ENCODE results near the gene OLIG1. TPM values are rescaled to one million over a fixed set of nuclear protein-coding genes. Genes with fewer than 3 reads are reported as not detected.

The OLIG1 gene
- total RNA-seq, 1 donor from 2014 or later = not detected

GRCh38 chr21:33031152-33031911, 38.6 kb upstream of the OLIG1 start:
- H3K9me3 ChIP-seq = no peaks in the 10 kb centered on the region
- no peak overlapping the region for H3K4me3 ChIP-seq
- TF ChIP-seq POLR2AphosphoS5 (IDR thresholded peaks at IDR 0.05; ENCODE audit: insufficient read depth in 1 of 2, low read depth in 1 of 2) (no peak), POLR2A (IDR thresholded peaks at IDR 0.05) (no peak)
- TF ChIP-seq, protein P1, sequence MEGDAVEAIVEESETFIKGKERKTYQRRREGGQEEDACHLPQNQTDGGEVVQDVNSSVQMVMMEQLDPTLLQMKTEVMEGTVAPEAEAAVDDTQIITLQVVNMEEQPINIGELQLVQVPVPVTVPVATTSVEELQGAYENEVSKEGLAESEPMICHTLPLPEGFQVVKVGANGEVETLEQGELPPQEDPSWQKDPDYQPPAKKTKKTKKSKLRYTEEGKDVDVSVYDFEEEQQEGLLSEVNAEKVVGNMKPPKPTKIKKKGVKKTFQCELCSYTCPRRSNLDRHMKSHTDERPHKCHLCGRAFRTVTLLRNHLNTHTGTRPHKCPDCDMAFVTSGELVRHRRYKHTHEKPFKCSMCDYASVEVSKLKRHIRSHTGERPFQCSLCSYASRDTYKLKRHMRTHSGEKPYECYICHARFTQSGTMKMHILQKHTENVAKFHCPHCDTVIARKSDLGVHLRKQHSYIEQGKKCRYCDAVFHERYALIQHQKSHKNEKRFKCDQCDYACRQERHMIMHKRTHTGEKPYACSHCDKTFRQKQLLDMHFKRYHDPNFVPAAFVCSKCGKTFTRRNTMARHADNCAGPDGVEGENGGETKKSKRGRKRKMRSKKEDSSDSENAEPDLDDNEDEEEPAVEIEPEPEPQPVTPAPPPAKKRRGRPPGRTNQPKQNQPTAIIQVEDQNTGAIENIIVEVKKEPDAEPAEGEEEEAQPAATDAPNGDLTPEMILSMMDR (IDR thresholded peaks at IDR 0.05) = no peak
- H3K27me3 ChIP-seq = peaks cover 11% of the 10 kb centered on the region
- intact Hi-C loops (cut with DNase I) = no loop called here
- peaks cover 23% of the 10 kb centered on the region for H3K4me1 ChIP-seq
- H3K27ac ChIP-seq = no peak overlapping the region
- no peak for DNase-seq (ENCODE audit: extremely low spot score in 2 of 2)
- no peaks in the 10 kb centered on the region for H3K36me3 ChIP-seq

DNA sequence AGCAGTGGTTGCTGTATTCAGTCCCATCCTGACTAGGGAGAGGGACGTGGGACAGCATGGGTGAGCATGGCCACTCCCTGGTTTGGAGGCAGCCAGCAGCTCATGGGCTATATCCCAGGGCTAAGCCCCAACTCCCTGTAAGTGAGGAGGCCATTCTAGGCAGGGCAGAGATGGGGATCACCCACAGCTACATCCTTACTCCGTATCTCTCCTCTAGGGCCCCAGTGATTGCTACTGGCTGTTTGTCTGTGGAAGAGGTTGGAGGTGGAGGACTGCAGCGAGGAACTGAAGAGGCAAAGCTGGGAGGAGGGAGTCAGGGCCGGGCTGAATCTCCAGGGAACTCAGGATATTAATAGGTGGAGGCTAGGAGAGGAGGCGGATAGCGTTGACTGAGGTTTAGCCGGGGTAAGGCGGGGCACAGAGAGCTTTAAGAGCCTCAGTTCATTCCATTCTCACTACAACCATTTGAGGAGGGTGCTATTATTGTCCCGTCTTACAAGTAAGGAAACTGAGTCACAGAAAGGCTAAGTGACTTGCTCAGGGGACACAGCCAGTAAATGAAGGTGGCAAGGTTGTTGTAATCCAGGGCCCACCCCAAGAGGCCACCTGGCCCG, 37.4 kb upstream of the OLIG1 start:
- intact Hi-C loops (cut with DNase I) = no loop called here
- no peak for TF ChIP-seq POLR2AphosphoS5 (IDR thresholded peaks at IDR 0.05; ENCODE audit: insufficient read depth in 1 of 2, low read depth in 1 of 2)
- TF ChIP-seq, protein P1 (IDR thresholded peaks at IDR 0.05) = no peak
- no peak for TF ChIP-seq POLR2A (IDR thresholded peaks at IDR 0.05)
- Histone ChIP-seq H3K4me1 (peaks cover 23% of the 10 kb centered on the region), H3K9me3 (no peaks in the 10 kb centered on the region), H3K27ac (no peak overlapping the region), H3K4me3 (no peak overlapping the region), H3K27me3 (peaks cover 7% of the 10 kb centered on the region), H3K36me3 (no peaks in the 10 kb centered on the region)
- DNase-seq (ENCODE audit: extremely low spot score in 2 of 2) = no peak

GRCh38 chr21:33033094-33033951, 36.6 kb upstream of the OLIG1 start:
- no peak overlapping the region for H3K4me3 ChIP-seq
- H3K27ac ChIP-seq = no peak overlapping the region
- no peaks in the 10 kb centered on the region for H3K9me3 ChIP-seq
- H3K36me3 ChIP-seq = no peaks in the 10 kb centered on the region
- DNase-seq (ENCODE audit: extremely low spot score in 2 of 2) = no peak
- TF ChIP-seq POLR2A (IDR thresholded peaks at IDR 0.05) = no peak
- TF ChIP-seq, protein P1 (IDR thresholded peaks at IDR 0.05) = no peak
- no peak for TF ChIP-seq POLR2AphosphoS5 (IDR thresholded peaks at IDR 0.05; ENCODE audit: insufficient read depth in 1 of 2, low read depth in 1 of 2)
- H3K27me3 ChIP-seq = no peaks in the 10 kb centered on the region
- intact Hi-C loops (cut with DNase I) = no loop called here
- peaks cover 15% of the 10 kb centered on the region for H3K4me1 ChIP-seq

- no peaks in the 10 kb centered on the region for H3K27me3 ChIP-seq
Measured at GRCh38 chr21:33033961-33034413, 36.0 kb upstream of the OLIG1 start.

More at GRCh38 chr21:33033961-33034413, 36.0 kb upstream of the OLIG1 start:
- Histone ChIP-seq H3K4me1 (peaks cover 9% of the 10 kb centered on the region), H3K27ac (no peak overlapping the region), H3K9me3 (no peaks in the 10 kb centered on the region), H3K36me3 (no peaks in the 10 kb centered on the region), H3K4me3 (no peak overlapping the region)
- DNase-seq (ENCODE audit: extremely low spot score in 2 of 2) = no peak
- TF ChIP-seq, protein P1 (IDR thresholded peaks at IDR 0.05) = no peak
- TF ChIP-seq POLR2AphosphoS5 (IDR thresholded peaks at IDR 0.05; ENCODE audit: insufficient read depth in 1 of 2, low read depth in 1 of 2) (no peak), POLR2A (IDR thresholded peaks at IDR 0.05) (no peak)
- intact Hi-C loops (cut with DNase I) = no loop called here
